GM12878 (cell line): ENCODE results near the gene PCSK6.

Experiments used
- CHD4 ChIP-seq: fragments of 200-600 bp; sonication (generic); IDR thresholded peaks from 2 replicates; pipeline ENCODE4 v1.6.1; 2016; ENCODE audit warnings: mild to moderate bottlenecking
- EP300 ChIP-seq, 2 experiments: fragments of 150-350 bp in 1 of 2; IDR thresholded peaks; 2 replicates each; pipeline ENCODE4 v1.6.1; 2011 to 2012; ENCODE audit warnings: low read depth in 2 of 2, low read length in 2 of 2, borderline replicate concordance in 1 of 2, improper control_type of control experiment in 1 of 2, inconsistent platforms in 1 of 2; ENCODE audit not compliant: control insufficient read depth in 1 of 2
- FOS ChIP-seq: IDR thresholded peaks from 3 replicates; pipeline ENCODE4 v1.6.1; 2011; ENCODE audit warnings: borderline replicate concordance; ENCODE audit not compliant: insufficient read length; ENCODE audit errors: extremely low read depth
- FOXK2 ChIP-seq: fragments of 450-650 bp; IDR thresholded peaks from 2 replicates; pipeline ENCODE4 v1.6.1; 2017; ENCODE audit warnings: mild to moderate bottlenecking, moderate library complexity
- POLR2AphosphoS5 ChIP-seq: IDR thresholded peaks from 2 replicates; pipeline ENCODE4 v1.6.1; 2011; ENCODE audit warnings: mild to moderate bottlenecking, low read length, inconsistent platforms
- ZNF274 ChIP-seq: IDR thresholded peaks from one replicate; pipeline ENCODE4 v1.8.0; 2011; ENCODE audit not compliant: insufficient read length, insufficient read depth
- TF ChIP-seq, protein P1 (sequence below): fragments of 450-650 bp; IDR thresholded peaks from 2 replicates; pipeline ENCODE4 v1.6.1; 2017; ENCODE audit warnings: antibody characterized with exemption, mild to moderate bottlenecking, moderate library complexity
- TF ChIP-seq, protein P2 (sequence below), 3 experiments: IDR thresholded peaks in 2 of 3; conservative IDR thresholded peaks in 1 of 3; 2 replicates each; pipeline ENCODE4 v1.5.1; 2011; ENCODE audit warnings: low read depth in 3 of 3, low read length in 3 of 3, mild to moderate bottlenecking in 3 of 3, control low read depth in 2 of 3, moderate library complexity in 2 of 3, inconsistent platforms in 1 of 3, mixed read lengths in 1 of 3; ENCODE audit not compliant: control insufficient read depth in 2 of 3, insufficient read depth in 1 of 3; ENCODE audit errors: extremely low read depth in 1 of 3

DNA sequence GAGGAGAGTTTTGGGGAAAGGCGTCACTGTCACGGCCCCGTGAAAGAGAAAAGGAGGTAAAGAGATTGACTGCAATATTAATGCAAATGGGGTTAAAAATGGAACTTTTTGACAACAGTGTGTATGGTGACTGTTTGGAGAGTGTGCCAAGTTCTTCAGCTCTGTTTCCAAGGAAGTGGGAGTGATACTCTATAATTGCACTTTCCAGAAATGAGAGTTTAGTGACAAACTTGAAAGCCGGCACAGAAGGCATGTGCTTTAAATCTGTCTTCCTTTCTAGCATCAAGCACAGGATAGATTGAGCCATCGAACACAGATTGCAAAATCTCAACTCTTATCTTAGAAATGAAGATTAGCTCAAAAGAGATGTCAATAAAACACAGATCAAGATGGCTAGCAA is 142.6 kb downstream of the PCSK6 start:
- TF ChIP-seq EP300 (IDR thresholded peaks at IDR 0.05; ENCODE audit: borderline replicate concordance in 1 of 2, control insufficient read depth in 1 of 2, low read depth in 2 of 2, low read length in 2 of 2) (no peak), FOXK2 (no peak), ZNF274 (no peak), CHD4 (no peak), FOS (no peak), POLR2AphosphoS5 (no peak)
- TF ChIP-seq, protein P1, sequence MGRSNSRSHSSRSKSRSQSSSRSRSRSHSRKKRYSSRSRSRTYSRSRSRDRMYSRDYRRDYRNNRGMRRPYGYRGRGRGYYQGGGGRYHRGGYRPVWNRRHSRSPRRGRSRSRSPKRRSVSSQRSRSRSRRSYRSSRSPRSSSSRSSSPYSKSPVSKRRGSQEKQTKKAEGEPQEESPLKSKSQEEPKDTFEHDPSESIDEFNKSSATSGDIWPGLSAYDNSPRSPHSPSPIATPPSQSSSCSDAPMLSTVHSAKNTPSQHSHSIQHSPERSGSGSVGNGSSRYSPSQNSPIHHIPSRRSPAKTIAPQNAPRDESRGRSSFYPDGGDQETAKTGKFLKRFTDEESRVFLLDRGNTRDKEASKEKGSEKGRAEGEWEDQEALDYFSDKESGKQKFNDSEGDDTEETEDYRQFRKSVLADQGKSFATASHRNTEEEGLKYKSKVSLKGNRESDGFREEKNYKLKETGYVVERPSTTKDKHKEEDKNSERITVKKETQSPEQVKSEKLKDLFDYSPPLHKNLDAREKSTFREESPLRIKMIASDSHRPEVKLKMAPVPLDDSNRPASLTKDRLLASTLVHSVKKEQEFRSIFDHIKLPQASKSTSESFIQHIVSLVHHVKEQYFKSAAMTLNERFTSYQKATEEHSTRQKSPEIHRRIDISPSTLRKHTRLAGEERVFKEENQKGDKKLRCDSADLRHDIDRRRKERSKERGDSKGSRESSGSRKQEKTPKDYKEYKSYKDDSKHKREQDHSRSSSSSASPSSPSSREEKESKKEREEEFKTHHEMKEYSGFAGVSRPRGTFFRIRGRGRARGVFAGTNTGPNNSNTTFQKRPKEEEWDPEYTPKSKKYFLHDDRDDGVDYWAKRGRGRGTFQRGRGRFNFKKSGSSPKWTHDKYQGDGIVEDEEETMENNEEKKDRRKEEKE = no peak
- TF ChIP-seq, protein P2, sequence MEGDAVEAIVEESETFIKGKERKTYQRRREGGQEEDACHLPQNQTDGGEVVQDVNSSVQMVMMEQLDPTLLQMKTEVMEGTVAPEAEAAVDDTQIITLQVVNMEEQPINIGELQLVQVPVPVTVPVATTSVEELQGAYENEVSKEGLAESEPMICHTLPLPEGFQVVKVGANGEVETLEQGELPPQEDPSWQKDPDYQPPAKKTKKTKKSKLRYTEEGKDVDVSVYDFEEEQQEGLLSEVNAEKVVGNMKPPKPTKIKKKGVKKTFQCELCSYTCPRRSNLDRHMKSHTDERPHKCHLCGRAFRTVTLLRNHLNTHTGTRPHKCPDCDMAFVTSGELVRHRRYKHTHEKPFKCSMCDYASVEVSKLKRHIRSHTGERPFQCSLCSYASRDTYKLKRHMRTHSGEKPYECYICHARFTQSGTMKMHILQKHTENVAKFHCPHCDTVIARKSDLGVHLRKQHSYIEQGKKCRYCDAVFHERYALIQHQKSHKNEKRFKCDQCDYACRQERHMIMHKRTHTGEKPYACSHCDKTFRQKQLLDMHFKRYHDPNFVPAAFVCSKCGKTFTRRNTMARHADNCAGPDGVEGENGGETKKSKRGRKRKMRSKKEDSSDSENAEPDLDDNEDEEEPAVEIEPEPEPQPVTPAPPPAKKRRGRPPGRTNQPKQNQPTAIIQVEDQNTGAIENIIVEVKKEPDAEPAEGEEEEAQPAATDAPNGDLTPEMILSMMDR (IDR thresholded peaks at IDR 0.05 in 2 of 3, conservative IDR thresholded peaks at IDR 0.05 in 1 of 3; ENCODE audit: control insufficient read depth in 2 of 3, extremely low read depth in 1 of 3, insufficient read depth in 1 of 3, low read depth in 3 of 3, low read length in 3 of 3) = no peak
